Neural cell (in vitro differentiated cells): ENCODE results near the gene THAP4. TPM values are rescaled to one million over a fixed set of nuclear protein-coding genes. Genes with fewer than 3 reads are reported as not detected.

Source experiments
- H2AFZ ChIP-seq: fragments of 200-600, 300-800 bp; sonication (generic), shearing (Covaris generic); 2 replicates; pipeline ENCODE4 v1.6.0; 2014; ENCODE audit warnings: low read depth, mild to moderate bottlenecking, antibody characterized with exemption, low read length, moderate library complexity
- H3F3A ChIP-seq: fragments of 200-600 bp; shearing (Covaris generic); 2 replicates; pipeline ENCODE4 v1.6.1; 2016; ENCODE audit warnings: mild to moderate bottlenecking, moderate library complexity, mixed read lengths, antibody characterized with exemption, low read length; ENCODE audit not compliant: insufficient read depth, poor library complexity, severe bottlenecking
- H3K27ac ChIP-seq: fragments of 200-600, 300-800 bp; sonication (generic), shearing (Covaris generic); 2 replicates; pipeline ENCODE4 v1.5.1; 2014; ENCODE audit warnings: mild to moderate bottlenecking, low read length, moderate library complexity
- H3K27me3 ChIP-seq: fragments of 300-800, 200-600 bp; sonication (generic), shearing (Covaris generic); 2 replicates; pipeline ENCODE4 v1.6.0; 2014; ENCODE audit warnings: mild to moderate bottlenecking, low read depth, low read length, moderate library complexity; ENCODE audit not compliant: insufficient read depth
- H3K36me3 ChIP-seq: fragments of 300-800, 200-600 bp; sonication (generic), shearing (Covaris generic); 2 replicates; pipeline ENCODE4 v1.5.1; 2014; ENCODE audit warnings: mild to moderate bottlenecking, antibody characterized with exemption, low read length, moderate library complexity; ENCODE audit not compliant: insufficient read depth
- H3K4me2 ChIP-seq: fragments of 300-800, 200-600 bp; sonication (generic), shearing (Covaris generic); 2 replicates; pipeline ENCODE4 v1.6.0; 2014; ENCODE audit warnings: mild to moderate bottlenecking, low read length
- H3K4me3 ChIP-seq: fragments of 300-800, 200-600 bp; sonication (generic), shearing (Covaris generic); 2 replicates; pipeline ENCODE4 v1.5.1; 2014; ENCODE audit warnings: mild to moderate bottlenecking, low read length, moderate library complexity
- H3K79me2 ChIP-seq: fragments of 200-600 bp; shearing (Covaris generic); replicated peaks from 2 replicates; pipeline ENCODE4 v1.6.0; 2014; ENCODE audit warnings: mild to moderate bottlenecking, low read length, moderate library complexity; ENCODE audit not compliant: insufficient read depth
- H3K9ac ChIP-seq: fragments of 300-800, 200-600 bp; sonication (generic), shearing (Covaris generic); 2 replicates; pipeline ENCODE4 v1.6.1; 2016; ENCODE audit warnings: mild to moderate bottlenecking, low read length, mixed read lengths
- H3K9me2 ChIP-seq: fragments of 200-600 bp; shearing (Covaris generic); 2 replicates; pipeline ENCODE4 v1.6.1; 2016; ENCODE audit warnings: mild to moderate bottlenecking, low read length, mixed read lengths; ENCODE audit not compliant: insufficient read depth
- H3K9me3 ChIP-seq: fragments of 200-600, 300-800 bp; sonication (generic), shearing (Covaris generic); 2 replicates; pipeline ENCODE4 v1.6.1; 2016; ENCODE audit warnings: mild to moderate bottlenecking, mixed run types, low read length, moderate library complexity, mixed read lengths
- H4K20me1 ChIP-seq: fragments of 200-600 bp; shearing (Covaris generic); 2 replicates; pipeline ENCODE4 v1.6.1; 2016; ENCODE audit warnings: mild to moderate bottlenecking, mixed run types; ENCODE audit not compliant: insufficient read depth
- CTCF ChIP-seq: fragments of 450-650 bp; IDR thresholded peaks from 2 replicates; pipeline ENCODE4 v1.5.1; 2014; ENCODE audit warnings: antibody characterized with exemption, mild to moderate bottlenecking, moderate library complexity; ENCODE audit not compliant: poor library complexity, severe bottlenecking
- EP300 ChIP-seq: fragments of 450-650 bp; conservative IDR thresholded peaks from 2 replicates; pipeline ENCODE4 v1.6.1; 2014; ENCODE audit warnings: antibody characterized with exemption, mild to moderate bottlenecking, moderate library complexity; ENCODE audit not compliant: poor library complexity, severe bottlenecking
- EZH2 ChIP-seq: fragments of 200-600, 300-800 bp; shearing (Covaris generic), sonication (generic); IDR thresholded peaks from 2 replicates; pipeline ENCODE4 v1.6.1; 2014; ENCODE audit warnings: antibody characterized with exemption, low read length, borderline replicate concordance, mild to moderate bottlenecking; ENCODE audit not compliant: insufficient read depth, poor library complexity, severe bottlenecking
- MXI1 ChIP-seq: fragments of 450-650 bp; conservative IDR thresholded peaks from 2 replicates; pipeline ENCODE4 v1.6.1; 2014; ENCODE audit warnings: antibody characterized with exemption, mild to moderate bottlenecking; ENCODE audit not compliant: poor library complexity, severe bottlenecking
- POLR2AphosphoS5 ChIP-seq: IDR thresholded peaks from 2 replicates; pipeline ENCODE4 v1.6.1; 2012
- RAD21 ChIP-seq: fragments of 450-650 bp; conservative IDR thresholded peaks from 2 replicates; pipeline ENCODE4 v1.6.1; 2014; ENCODE audit warnings: antibody characterized with exemption, mild to moderate bottlenecking, moderate library complexity
- REST ChIP-seq: IDR thresholded peaks from 2 replicates; pipeline ENCODE4 v1.6.1; 2012; ENCODE audit warnings: borderline replicate concordance
- SMC3 ChIP-seq: fragments of 450-650 bp; conservative IDR thresholded peaks from 2 replicates; pipeline ENCODE4 v1.6.1; 2014; ENCODE audit warnings: antibody characterized with exemption, mild to moderate bottlenecking, moderate library complexity; ENCODE audit not compliant: poor library complexity
- TAF1 ChIP-seq: IDR thresholded peaks from 2 replicates; pipeline ENCODE4 v1.6.1; 2012; ENCODE audit warnings: low read depth
- polyA plus RNA-seq: library from polyadenylated mRNA; depleted of rRNA; stranded (reverse); fragments of >200 nt; gene quantifications from 2 replicates; pipeline ENCODE4 v1.2.3, GENCODE V29; 2014

Gene THAP4
- polyA plus RNA-seq, 1 donor from 2014 or later: 30.8 TPM

DNA sequence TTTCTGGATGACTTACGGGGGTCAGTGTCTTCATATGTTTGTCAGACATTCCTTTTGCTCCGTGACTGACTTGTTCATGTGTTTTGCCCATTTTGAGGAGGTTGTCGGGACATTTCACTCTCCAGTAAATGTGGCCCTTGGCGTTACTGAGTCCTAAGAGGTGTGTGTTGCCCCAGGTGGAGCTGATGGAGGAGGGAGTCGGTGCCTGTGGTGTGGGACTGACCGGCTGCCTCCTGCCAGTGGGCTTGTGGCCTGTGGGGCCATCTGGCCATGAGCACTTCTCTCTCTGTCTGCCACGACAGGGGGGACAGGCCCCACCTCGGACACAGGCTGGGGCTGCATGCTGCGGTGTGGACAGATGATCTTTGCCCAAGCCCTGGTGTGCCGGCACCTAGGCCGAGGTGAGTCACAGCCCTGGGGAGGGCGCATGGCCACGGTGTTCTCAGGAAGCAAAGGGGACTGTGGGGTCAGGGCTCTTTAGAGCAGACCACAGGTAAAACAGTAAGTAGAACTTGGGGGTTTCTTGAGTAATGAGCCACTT, 16.3 kb upstream of the THAP4 start:
- H3F3A ChIP-seq: no peaks in the 10 kb centered on the region
- H4K20me1 ChIP-seq: no peaks in the 10 kb centered on the region
- TF ChIP-seq CTCF (no peak), REST (no peak), POLR2AphosphoS5 (no peak), EZH2 (no peak), TAF1 (no peak), MXI1 (no peak), SMC3 (no peak), RAD21 (no peak), EP300 (no peak)
- H3K27ac ChIP-seq: no peak overlapping the region
- no peak overlapping the region for H3K4me3 ChIP-seq
- H3K9ac ChIP-seq: no peak overlapping the region
- H2AFZ ChIP-seq: no peak overlapping the region
- no peaks in the 10 kb centered on the region for H3K27me3 ChIP-seq
- no peaks in the 10 kb centered on the region for H3K9me2 ChIP-seq
- H3K36me3 ChIP-seq: no peaks in the 10 kb centered on the region
- no peaks in the 10 kb centered on the region for H3K9me3 ChIP-seq
- peaks cover 8% of the 10 kb centered on the region for H3K79me2 ChIP-seq
- H3K4me2 ChIP-seq: no peak overlapping the region

- Histone ChIP-seq H3K4me2 (no peak overlapping the region), H3K36me3 (no peaks in the 10 kb centered on the region), H3K9me3 (no peaks in the 10 kb centered on the region), H2AFZ (no peak overlapping the region), H3K27ac (no peak overlapping the region), H3K4me3 (no peak overlapping the region), H4K20me1 (no peaks in the 10 kb centered on the region), H3K79me2 (peaks cover 10% of the 10 kb centered on the region), H3K9ac (no peak overlapping the region), H3K27me3 (no peaks in the 10 kb centered on the region), H3F3A (no peaks in the 10 kb centered on the region), H3K9me2 (no peaks in the 10 kb centered on the region)
- TF ChIP-seq EZH2 (no peak), EP300 (no peak), CTCF (no peak), SMC3 (no peak), REST (no peak), MXI1 (no peak), RAD21 (no peak), POLR2AphosphoS5 (no peak), TAF1 (no peak)
Observed at GRCh38 chr2:241652722-241653121, 15.8 kb upstream of the THAP4 start.
